Measurements from ENCODE around the gene RIMKLB.

DNA sequence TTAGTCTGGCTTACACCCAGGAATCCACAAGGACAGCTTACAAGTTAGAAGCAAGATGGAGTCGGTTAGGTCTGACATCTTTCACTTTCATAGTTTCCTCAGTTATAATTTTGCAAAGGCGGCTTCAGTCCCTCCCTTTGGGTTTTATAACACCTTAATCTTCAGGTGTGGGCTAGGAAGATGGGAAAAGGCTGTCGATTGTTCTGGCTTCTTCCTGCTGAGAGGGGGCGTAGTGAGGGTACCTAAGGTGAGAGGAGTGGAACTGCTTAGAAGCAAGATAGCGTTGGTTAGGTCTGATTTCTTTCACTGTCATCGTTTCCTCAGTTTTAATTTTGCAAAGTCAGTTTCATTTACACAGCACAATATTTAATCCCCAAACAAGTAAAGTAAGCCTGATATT lies 134.7 kb downstream of the RIMKLB start:
- TF ChIP-seq ZFP30 (CRISPR knock-in tag; IDR thresholded peaks at IDR 0.05) (no peak), OSR1 (CRISPR knock-in tag; IDR thresholded peaks at IDR 0.05) (no peak), ZFP3 (CRISPR knock-in tag; IDR thresholded peaks at IDR 0.05) (no peak), TOX (CRISPR knock-in tag; IDR thresholded peaks at IDR 0.05; ENCODE audit: borderline replicate concordance) (no peak), TCF4 (CRISPR knock-in tag; IDR thresholded peaks at IDR 0.05; ENCODE audit: borderline replicate concordance) (no peak), ZNF70 (CRISPR knock-in tag; IDR thresholded peaks at IDR 0.05) (no peak), ARNTL (CRISPR knock-in tag; IDR thresholded peaks at IDR 0.05; ENCODE audit: borderline replicate concordance, low read depth) (no peak), RARB (CRISPR knock-in tag; IDR thresholded peaks at IDR 0.05) (no peak), PPARA (CRISPR knock-in tag; IDR thresholded peaks at IDR 0.05; ENCODE audit: borderline replicate concordance) (no peak)
- TF ChIP-seq, protein P1, sequence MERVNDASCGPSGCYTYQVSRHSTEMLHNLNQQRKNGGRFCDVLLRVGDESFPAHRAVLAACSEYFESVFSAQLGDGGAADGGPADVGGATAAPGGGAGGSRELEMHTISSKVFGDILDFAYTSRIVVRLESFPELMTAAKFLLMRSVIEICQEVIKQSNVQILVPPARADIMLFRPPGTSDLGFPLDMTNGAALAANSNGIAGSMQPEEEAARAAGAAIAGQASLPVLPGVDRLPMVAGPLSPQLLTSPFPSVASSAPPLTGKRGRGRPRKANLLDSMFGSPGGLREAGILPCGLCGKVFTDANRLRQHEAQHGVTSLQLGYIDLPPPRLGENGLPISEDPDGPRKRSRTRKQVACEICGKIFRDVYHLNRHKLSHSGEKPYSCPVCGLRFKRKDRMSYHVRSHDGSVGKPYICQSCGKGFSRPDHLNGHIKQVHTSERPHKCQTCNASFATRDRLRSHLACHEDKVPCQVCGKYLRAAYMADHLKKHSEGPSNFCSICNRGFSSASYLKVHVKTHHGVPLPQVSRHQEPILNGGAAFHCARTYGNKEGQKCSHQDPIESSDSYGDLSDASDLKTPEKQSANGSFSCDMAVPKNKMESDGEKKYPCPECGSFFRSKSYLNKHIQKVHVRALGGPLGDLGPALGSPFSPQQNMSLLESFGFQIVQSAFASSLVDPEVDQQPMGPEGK (CRISPR knock-in tag; IDR thresholded peaks at IDR 0.05; ENCODE audit: borderline replicate concordance) = no peak
- TF ChIP-seq, protein P2, sequence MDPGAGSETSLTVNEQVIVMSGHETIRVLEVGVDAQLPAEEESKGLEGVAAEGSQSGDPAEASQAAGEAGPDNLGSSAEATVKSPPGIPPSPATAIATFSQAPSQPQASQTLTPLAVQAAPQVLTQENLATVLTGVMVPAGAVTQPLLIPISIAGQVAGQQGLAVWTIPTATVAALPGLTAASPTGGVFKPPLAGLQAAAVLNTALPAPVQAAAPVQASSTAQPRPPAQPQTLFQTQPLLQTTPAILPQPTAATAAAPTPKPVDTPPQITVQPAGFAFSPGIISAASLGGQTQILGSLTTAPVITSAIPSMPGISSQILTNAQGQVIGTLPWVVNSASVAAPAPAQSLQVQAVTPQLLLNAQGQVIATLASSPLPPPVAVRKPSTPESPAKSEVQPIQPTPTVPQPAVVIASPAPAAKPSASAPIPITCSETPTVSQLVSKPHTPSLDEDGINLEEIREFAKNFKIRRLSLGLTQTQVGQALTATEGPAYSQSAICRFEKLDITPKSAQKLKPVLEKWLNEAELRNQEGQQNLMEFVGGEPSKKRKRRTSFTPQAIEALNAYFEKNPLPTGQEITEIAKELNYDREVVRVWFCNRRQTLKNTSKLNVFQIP (CRISPR knock-in tag; IDR thresholded peaks at IDR 0.05; ENCODE audit: borderline replicate concordance, low read depth) = no peak
- TF ChIP-seq, protein P3, sequence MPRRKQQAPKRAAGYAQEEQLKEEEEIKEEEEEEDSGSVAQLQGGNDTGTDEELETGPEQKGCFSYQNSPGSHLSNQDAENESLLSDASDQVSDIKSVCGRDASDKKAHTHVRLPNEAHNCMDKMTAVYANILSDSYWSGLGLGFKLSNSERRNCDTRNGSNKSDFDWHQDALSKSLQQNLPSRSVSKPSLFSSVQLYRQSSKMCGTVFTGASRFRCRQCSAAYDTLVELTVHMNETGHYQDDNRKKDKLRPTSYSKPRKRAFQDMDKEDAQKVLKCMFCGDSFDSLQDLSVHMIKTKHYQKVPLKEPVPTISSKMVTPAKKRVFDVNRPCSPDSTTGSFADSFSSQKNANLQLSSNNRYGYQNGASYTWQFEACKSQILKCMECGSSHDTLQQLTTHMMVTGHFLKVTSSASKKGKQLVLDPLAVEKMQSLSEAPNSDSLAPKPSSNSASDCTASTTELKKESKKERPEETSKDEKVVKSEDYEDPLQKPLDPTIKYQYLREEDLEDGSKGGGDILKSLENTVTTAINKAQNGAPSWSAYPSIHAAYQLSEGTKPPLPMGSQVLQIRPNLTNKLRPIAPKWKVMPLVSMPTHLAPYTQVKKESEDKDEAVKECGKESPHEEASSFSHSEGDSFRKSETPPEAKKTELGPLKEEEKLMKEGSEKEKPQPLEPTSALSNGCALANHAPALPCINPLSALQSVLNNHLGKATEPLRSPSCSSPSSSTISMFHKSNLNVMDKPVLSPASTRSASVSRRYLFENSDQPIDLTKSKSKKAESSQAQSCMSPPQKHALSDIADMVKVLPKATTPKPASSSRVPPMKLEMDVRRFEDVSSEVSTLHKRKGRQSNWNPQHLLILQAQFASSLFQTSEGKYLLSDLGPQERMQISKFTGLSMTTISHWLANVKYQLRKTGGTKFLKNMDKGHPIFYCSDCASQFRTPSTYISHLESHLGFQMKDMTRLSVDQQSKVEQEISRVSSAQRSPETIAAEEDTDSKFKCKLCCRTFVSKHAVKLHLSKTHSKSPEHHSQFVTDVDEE (CRISPR knock-in tag; IDR thresholded peaks at IDR 0.05) = no peak
- TF ChIP-seq, protein P4, sequence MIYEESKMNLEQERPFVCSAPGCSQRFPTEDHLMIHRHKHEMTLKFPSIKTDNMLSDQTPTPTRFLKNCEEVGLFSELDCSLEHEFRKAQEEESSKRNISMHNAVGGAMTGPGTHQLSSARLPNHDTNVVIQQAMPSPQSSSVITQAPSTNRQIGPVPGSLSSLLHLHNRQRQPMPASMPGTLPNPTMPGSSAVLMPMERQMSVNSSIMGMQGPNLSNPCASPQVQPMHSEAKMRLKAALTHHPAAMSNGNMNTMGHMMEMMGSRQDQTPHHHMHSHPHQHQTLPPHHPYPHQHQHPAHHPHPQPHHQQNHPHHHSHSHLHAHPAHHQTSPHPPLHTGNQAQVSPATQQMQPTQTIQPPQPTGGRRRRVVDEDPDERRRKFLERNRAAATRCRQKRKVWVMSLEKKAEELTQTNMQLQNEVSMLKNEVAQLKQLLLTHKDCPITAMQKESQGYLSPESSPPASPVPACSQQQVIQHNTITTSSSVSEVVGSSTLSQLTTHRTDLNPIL (CRISPR knock-in tag; IDR thresholded peaks at IDR 0.05; ENCODE audit: low read depth) = no peak
